ENCODE results near the gene IL1RL1. TPM values are rescaled to one million over a fixed set of nuclear protein-coding genes. Genes with fewer than 3 reads are reported as not detected.

Gene IL1RL1
- total RNA-seq, 2 experiments from 2014 or later, result not detected

- ChIA-PET CTCF (no interaction called here), POLR2A (no interaction called here)
- no peak overlapping the region for H3K27ac Mint-ChIP-seq
- intact Hi-C loops (cut with DNase I, micrococcal nuclease), result no loop called here
- ATAC-seq (ENCODE audit: poor library complexity), result no peak
- H3K4me3 ChIP-seq (ENCODE audit: low read length), result no peak overlapping the region
- H3K36me3 ChIP-seq (ENCODE audit: insufficient read depth, low read length), result no peaks in the 10 kb centered on the region
- no peaks in the 10 kb centered on the region for H3K4me1 ChIP-seq (ENCODE audit: insufficient read depth, low read length)
- no peaks in the 10 kb centered on the region for H3K27me3 Mint-ChIP-seq
- H3K4me1 Mint-ChIP-seq (ENCODE audit: low read depth), result no peaks in the 10 kb centered on the region
- H3K27ac ChIP-seq (ENCODE audit: low read depth in 1 of 2, low read length in 2 of 2), result no peak overlapping the region
- no peaks in the 10 kb centered on the region for H3K36me3 Mint-ChIP-seq (ENCODE audit: low read depth)
- H3K27me3 ChIP-seq (ENCODE audit: control insufficient read depth in 1 of 2, insufficient read depth in 2 of 2, low read length in 2 of 2), result no peaks in the 10 kb centered on the region
- H3K4me3 Mint-ChIP-seq, result no peak overlapping the region
- no peak for DNase-seq
- no peak for TF ChIP-seq CTCF (IDR thresholded peaks at IDR 0.05)
- H3K9me3 ChIP-seq (ENCODE audit: control insufficient read depth in 1 of 2, insufficient read depth in 1 of 2, low read length in 2 of 2), result no peaks in the 10 kb centered on the region
- H3K9me3 Mint-ChIP-seq, result no peaks in the 10 kb centered on the region
Observed at GRCh38 chr2:102340778-102341177, 29.4 kb downstream of the IL1RL1 start.

- H3K36me3 ChIP-seq (ENCODE audit: insufficient read depth, low read length), result no peaks in the 10 kb centered on the region
- intact Hi-C loops (cut with DNase I, micrococcal nuclease), result no loop called here
- Mint-ChIP-seq H3K27ac (no peak overlapping the region), H3K4me3 (no peak overlapping the region), H3K4me1 (ENCODE audit: low read depth) (no peaks in the 10 kb centered on the region), H3K27me3 (no peaks in the 10 kb centered on the region), H3K9me3 (no peaks in the 10 kb centered on the region), H3K36me3 (ENCODE audit: low read depth) (no peaks in the 10 kb centered on the region)
- ATAC-seq (ENCODE audit: poor library complexity) (no peak), DNase-seq (no peak)
- ChIA-PET POLR2A (no interaction called here), CTCF (no interaction called here)
- no peaks in the 10 kb centered on the region for H3K9me3 ChIP-seq (ENCODE audit: control insufficient read depth in 1 of 2, insufficient read depth in 1 of 2, low read length in 2 of 2)
- H3K4me1 ChIP-seq (ENCODE audit: insufficient read depth, low read length), result no peaks in the 10 kb centered on the region
- no peak overlapping the region for H3K27ac ChIP-seq (ENCODE audit: low read depth in 1 of 2, low read length in 2 of 2)
- no peak for TF ChIP-seq CTCF (IDR thresholded peaks at IDR 0.05)
- H3K4me3 ChIP-seq (ENCODE audit: low read length), result no peak overlapping the region
- no peaks in the 10 kb centered on the region for H3K27me3 ChIP-seq (ENCODE audit: control insufficient read depth in 1 of 2, insufficient read depth in 2 of 2, low read length in 2 of 2)
Observed at GRCh38 chr2:102342888-102343287, 31.5 kb downstream of the IL1RL1 start.

GRCh38 chr2:102344397-102344796 is 33.0 kb downstream of the IL1RL1 start:
- H3K4me1 Mint-ChIP-seq (ENCODE audit: low read depth), result no peaks in the 10 kb centered on the region
- no peak overlapping the region for H3K27ac Mint-ChIP-seq
- Histone ChIP-seq H3K27ac (ENCODE audit: low read depth in 1 of 2, low read length in 2 of 2) (no peak overlapping the region), H3K9me3 (ENCODE audit: control insufficient read depth in 1 of 2, insufficient read depth in 1 of 2, low read length in 2 of 2) (no peaks in the 10 kb centered on the region), H3K36me3 (ENCODE audit: insufficient read depth, low read length) (no peaks in the 10 kb centered on the region), H3K4me3 (ENCODE audit: low read length) (no peak overlapping the region), H3K27me3 (ENCODE audit: control insufficient read depth in 1 of 2, insufficient read depth in 2 of 2, low read length in 2 of 2) (no peaks in the 10 kb centered on the region), H3K4me1 (ENCODE audit: insufficient read depth, low read length) (no peaks in the 10 kb centered on the region)
- intact Hi-C loops (cut with DNase I, micrococcal nuclease), result no loop called here
- no peak for TF ChIP-seq CTCF (IDR thresholded peaks at IDR 0.05)
- H3K27me3 Mint-ChIP-seq, result no peaks in the 10 kb centered on the region
- no peak for ATAC-seq (ENCODE audit: poor library complexity)
- H3K4me3 Mint-ChIP-seq, result no peak overlapping the region
- DNase-seq, result no peak
- ChIA-PET CTCF (no interaction called here), POLR2A (no interaction called here)
- no peaks in the 10 kb centered on the region for H3K9me3 Mint-ChIP-seq
- H3K36me3 Mint-ChIP-seq (ENCODE audit: low read depth), result no peaks in the 10 kb centered on the region

Data from CD4-positive, alpha-beta T cell (primary cell).